ENCODE results near the gene PALD1.

The PALD1 gene

DNA sequence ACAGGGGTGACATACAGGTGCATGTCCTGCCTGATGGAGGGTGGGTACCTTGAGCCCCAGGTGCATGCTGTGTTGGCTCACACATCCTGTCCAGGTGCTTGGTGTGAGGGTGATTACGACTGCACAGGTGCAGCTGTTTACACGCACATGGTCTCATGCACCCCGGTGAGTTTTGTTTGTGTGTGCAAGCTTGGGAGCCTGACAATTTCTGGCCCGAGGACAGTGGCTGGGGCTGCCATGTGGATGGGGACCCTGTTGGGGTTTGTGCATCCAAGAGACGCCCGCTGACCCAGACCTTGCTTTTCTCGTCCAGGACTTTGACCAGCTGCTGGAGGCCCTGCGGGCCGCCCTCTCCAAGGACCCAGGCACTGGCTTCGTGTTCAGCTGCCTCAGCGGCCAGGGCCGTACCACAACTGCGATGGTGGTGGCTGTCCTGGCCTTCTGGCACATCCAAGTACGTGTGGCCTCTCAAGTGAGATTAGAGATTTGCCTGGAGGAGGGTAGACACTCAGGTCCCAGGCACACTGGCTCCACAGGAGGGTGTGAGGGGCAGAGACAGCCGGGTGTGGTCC lies 62.3 kb downstream of the PALD1 start:
- no peak for TF ChIP-seq CTCF (IDR thresholded peaks at IDR 0.05; ENCODE audit: low read depth, low read length, missing control alignments)
- in situ Hi-C loops (cut with HindIII; ENCODE audit: low sequenced_read_pairs), result no loop called here
- no peak for DNase-seq (ENCODE audit: low read depth)
- H3K4me3 ChIP-seq (ENCODE audit: low read depth, low read length), result no peak overlapping the region

DNA sequence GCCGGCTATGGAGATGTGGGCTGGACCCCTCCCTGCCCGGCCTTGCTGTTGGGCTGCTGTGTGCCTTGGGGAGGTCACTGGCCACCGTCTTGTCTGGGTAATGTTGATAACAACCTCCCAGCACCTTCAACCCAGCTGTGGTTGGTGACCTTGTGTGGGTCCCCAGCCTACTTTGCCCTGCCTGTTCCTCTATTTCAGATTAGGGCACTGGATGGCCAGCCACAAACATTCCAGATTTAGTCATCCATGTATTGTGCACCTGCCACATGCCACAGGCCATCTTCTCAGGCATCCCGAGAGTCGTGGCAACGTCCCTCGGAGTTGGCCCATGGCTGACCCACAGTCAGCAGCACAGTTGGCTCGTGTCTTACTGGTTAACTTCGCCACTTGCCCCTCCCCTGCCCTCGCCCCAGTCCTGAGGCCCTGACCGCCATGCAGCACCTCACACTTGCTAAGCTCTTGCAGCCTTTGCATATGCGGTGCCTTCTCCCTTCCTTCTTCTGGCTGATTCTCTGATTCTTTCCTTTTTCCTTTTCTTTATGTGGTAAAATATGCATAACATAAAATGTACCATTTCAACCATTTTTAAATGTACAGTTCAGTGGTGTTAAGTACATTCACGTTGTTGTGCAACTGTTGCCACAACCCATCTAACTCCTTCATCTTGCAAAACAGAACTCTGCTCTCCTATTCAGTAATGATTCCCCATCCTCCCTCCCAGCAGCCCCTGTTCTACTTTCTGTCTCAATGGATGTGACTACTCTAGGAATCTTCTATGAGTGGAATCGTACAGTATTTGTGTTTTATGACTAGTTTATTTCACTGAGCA lies 63.4 kb downstream of the PALD1 start:
- no peak for TF ChIP-seq CTCF (IDR thresholded peaks at IDR 0.05; ENCODE audit: low read depth, low read length, missing control alignments)
- in situ Hi-C loops (cut with HindIII; ENCODE audit: low sequenced_read_pairs), result no loop called here
- no peak for DNase-seq (ENCODE audit: low read depth)
- H3K4me3 ChIP-seq (ENCODE audit: low read depth, low read length), result no peak overlapping the region

DNA sequence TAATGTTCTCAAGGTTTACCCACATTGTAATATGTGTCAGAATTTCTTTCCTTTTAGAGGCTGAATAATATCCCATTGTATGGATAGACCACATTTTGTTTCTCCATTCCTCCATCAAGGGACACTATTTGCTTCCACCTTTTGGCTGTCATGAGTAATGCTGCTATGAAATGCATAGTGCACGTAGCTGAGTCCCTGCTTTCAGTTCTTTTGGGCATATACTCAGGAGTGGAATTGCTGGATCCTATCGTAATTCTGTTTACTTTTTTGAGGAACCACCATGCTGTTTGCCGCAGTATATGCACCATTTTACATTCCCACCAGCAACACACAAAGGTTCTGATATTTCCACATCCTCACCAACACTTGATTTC lies 64.0 kb downstream of the PALD1 start:
- H3K4me3 ChIP-seq (ENCODE audit: low read depth, low read length), result no peak overlapping the region
- in situ Hi-C loops (cut with HindIII; ENCODE audit: low sequenced_read_pairs), result no loop called here
- TF ChIP-seq CTCF (IDR thresholded peaks at IDR 0.05; ENCODE audit: low read depth, low read length, missing control alignments), result peak; percentile 33
- no peak for DNase-seq (ENCODE audit: low read depth)

DNA sequence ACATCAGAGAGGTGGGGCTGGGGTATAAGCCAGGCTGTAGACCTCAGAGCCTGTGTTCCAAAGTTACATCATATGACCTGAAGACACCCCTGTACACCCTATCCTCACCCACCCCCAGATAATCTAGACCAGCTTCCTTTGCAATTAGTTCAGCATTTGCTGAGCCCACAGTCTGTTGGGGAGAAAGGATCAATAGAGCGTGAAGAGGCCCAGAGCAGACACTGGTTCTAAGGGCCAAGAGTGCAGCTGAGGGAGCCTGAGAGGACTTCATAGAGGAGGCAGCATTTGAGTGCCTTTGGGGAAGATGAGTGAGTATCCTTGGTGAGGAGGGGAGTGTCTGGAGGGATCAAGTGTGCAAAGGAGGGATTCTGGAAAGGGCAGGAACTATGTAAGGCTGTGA lies 65.3 kb downstream of the PALD1 start:
- no peak overlapping the region for H3K4me3 ChIP-seq (ENCODE audit: low read depth, low read length)
- no peak for DNase-seq (ENCODE audit: low read depth)
- TF ChIP-seq CTCF (IDR thresholded peaks at IDR 0.05; ENCODE audit: low read depth, low read length, missing control alignments), result no peak
- in situ Hi-C loops (cut with HindIII; ENCODE audit: low sequenced_read_pairs), result no loop called here

DNA sequence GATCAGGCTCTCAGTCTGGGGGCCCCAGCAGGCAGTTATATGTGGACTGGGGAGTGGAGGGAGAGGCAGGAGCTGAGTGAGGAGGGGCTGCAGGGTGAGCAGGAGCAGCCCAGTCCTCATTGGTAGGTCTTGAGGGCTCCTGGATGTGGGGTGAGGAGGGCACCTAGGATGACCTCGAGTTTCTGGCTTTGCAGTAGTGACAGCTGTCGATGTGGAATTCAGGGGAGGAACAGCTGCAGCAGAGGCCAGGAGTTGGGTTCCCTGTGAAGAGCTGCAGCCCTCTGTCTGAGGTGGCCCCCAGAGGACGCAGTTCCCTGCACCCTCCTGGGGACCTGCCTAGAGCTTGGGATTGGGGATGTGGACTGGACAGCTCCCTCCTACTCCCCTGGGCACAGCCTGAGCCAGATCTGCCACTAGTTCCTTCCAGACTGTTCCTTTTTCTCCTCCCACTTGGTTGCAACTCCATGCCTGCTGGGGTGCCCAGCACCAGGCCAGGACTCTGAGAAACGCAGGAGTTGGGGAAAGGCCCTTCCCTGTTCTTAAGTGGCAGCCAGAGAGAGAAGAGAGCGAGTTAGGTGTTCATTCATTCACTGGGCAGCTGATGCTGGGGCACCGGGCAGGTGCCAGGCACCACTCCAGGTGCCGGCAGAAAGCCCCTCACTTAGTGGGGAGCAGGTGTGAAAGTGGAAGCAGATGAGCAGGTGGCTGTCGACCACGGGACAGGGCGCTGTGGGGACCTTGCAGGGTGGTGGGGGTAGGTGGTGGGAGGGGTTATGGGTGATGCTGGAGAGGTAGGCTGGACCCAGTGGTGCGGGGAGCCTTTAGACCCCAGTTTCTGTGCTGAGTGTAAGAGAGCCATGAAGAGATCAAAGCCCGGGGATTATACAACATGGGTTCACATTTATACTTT lies 66.1 kb downstream of the PALD1 start:
- no peak overlapping the region for H3K4me3 ChIP-seq (ENCODE audit: low read depth, low read length)
- TF ChIP-seq CTCF (IDR thresholded peaks at IDR 0.05; ENCODE audit: low read depth, low read length, missing control alignments), result no peak
- in situ Hi-C loops (cut with HindIII; ENCODE audit: low sequenced_read_pairs), result no loop called here
- DNase-seq (ENCODE audit: low read depth), result no peak

GRCh38 chr10:70546584-70546983 lies 68.0 kb downstream of the PALD1 start:
- H3K4me3 ChIP-seq (ENCODE audit: low read depth, low read length), result no peak overlapping the region
- TF ChIP-seq CTCF (IDR thresholded peaks at IDR 0.05; ENCODE audit: low read depth, low read length, missing control alignments), result no peak
- DNase-seq (ENCODE audit: low read depth), result no peak
- in situ Hi-C loops (cut with HindIII; ENCODE audit: low sequenced_read_pairs), result no loop called here

All from astrocyte of the cerebellum (primary cell).